ENCODE data around the gene TEDC1.

Gene TEDC1

GRCh38 chr14:105458571-105458970 lies 32.5 kb upstream of the TEDC1 start:
- no peak for DNase-seq

GRCh38 chr14:105460116-105460515 lies 30.9 kb upstream of the TEDC1 start:
- no peak for DNase-seq

GRCh38 chr14:105460616-105461015 lies 30.4 kb upstream of the TEDC1 start:
- DNase-seq: no peak

GRCh38 chr14:105461903-105462302 lies 29.1 kb upstream of the TEDC1 start:
- DNase-seq: no peak

GRCh38 chr14:105464501-105464900 lies 26.5 kb upstream of the TEDC1 start:
- DNase-seq: no peak

- no peak for DNase-seq
Observed at GRCh38 chr14:105465209-105466031, 25.6 kb upstream of the TEDC1 start.

- no peak for DNase-seq
Observed at GRCh38 chr14:105466531-105467248, 24.4 kb upstream of the TEDC1 start.

- no peak for DNase-seq
Observed at GRCh38 chr14:105467249-105467941, 23.7 kb upstream of the TEDC1 start.

- DNase-seq: no peak
Observed at GRCh38 chr14:105467942-105468471, 23.0 kb upstream of the TEDC1 start.

GRCh38 chr14:105468621-105469241 lies 22.3 kb upstream of the TEDC1 start:
- no peak for DNase-seq

- no peak for DNase-seq
Observed at GRCh38 chr14:105469456-105470349, 21.3 kb upstream of the TEDC1 start.

- DNase-seq: no peak
Observed at GRCh38 chr14:105470350-105471296, 20.4 kb upstream of the TEDC1 start.

GRCh38 chr14:105471297-105471821 lies 19.7 kb upstream of the TEDC1 start:
- no peak for DNase-seq

- DNase-seq: no peak
Observed at GRCh38 chr14:105471823-105472485, 19.1 kb upstream of the TEDC1 start.

- DNase-seq: no peak
Observed at GRCh38 chr14:105472486-105472991, 18.5 kb upstream of the TEDC1 start.

- DNase-seq: no peak
Observed at GRCh38 chr14:105473033-105473676, 17.9 kb upstream of the TEDC1 start.

- peak; percentile 67 to 68 for DNase-seq
Observed at GRCh38 chr14:105473677-105474482, 17.2 kb upstream of the TEDC1 start.

Measured in activated CD4-positive, alpha-beta T cell treated with anti-CD3 and anti-CD28 coated beads, Interleukin-2, amount 50 U/mL, for 48 hours (primary cell).